ENCODE measurements around the gene DIP2B.

DNA sequence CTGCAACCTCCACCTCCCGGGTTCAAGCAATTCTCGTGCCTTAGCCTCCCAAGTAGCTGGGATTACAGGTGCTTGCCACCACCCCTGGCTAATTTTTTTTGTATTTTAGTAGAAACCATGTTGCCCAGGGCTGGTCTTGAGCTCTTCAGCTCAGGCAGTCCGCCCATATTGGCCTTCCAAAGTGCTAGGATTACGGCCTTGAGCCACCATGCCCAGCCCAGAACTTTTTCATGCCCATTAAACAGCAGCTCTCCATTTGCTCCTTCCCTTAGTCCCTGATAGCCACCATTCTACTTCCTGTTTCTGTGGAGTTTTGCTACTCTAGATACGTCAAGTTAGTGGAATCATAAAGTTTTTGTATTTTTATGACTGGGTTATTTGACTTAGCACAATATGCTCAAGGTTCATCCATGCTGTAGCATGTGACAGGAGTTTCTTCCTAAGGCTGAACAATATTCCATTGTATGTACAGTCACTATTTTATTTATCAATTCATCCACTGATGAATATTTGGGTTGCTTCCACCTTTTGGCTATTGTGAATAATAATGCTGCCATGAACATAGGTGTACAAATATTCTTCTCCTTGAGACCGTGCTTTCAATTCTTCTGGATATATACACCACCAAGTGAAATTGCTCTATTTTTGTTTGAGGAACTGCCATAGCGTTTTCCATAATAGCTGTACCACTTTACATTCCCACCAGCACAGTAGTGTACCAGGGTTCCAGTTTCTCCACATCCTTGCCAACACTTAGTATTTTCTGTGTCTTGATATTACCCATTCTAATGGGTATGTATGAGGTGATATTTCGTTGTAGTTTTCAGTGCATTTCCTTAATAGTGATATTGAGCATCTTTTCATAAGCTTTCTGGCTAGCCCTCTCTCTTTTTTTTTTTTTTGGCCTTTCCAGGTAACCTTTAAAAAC is 274.1 kb downstream of the DIP2B start:
- TF ChIP-seq, protein P1, sequence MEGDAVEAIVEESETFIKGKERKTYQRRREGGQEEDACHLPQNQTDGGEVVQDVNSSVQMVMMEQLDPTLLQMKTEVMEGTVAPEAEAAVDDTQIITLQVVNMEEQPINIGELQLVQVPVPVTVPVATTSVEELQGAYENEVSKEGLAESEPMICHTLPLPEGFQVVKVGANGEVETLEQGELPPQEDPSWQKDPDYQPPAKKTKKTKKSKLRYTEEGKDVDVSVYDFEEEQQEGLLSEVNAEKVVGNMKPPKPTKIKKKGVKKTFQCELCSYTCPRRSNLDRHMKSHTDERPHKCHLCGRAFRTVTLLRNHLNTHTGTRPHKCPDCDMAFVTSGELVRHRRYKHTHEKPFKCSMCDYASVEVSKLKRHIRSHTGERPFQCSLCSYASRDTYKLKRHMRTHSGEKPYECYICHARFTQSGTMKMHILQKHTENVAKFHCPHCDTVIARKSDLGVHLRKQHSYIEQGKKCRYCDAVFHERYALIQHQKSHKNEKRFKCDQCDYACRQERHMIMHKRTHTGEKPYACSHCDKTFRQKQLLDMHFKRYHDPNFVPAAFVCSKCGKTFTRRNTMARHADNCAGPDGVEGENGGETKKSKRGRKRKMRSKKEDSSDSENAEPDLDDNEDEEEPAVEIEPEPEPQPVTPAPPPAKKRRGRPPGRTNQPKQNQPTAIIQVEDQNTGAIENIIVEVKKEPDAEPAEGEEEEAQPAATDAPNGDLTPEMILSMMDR (IDR thresholded peaks at IDR 0.05): no peak
- no peak for TF ChIP-seq POLR2A (IDR thresholded peaks at IDR 0.05)
- no peak for TF ChIP-seq EP300 (IDR thresholded peaks at IDR 0.05)

Data from ovary (tissue), 3 donors.